ENCODE results near the gene WDR91.
A peak's percentile ranks its signal among the peaks of the same experiment; 100 is the strongest.

Gene WDR91

GRCh38 chr7:135170274-135170997 is 40.9 kb downstream of the WDR91 start, which contains the start of gene CYREN:
TSS of gene CYREN (minus strand) at chr7:135170707. CDS start at chr7:135168922, 1,785 bp downstream.
- peak within 1 kb of the TSS; percentile 91 for H3K4me2 ChIP-seq (ENCODE audit: low read length)
- H3K4me1 ChIP-seq (ENCODE audit: insufficient read depth, low read length, severe bottlenecking) = peaks cover 34% of the 10 kb centered on the region
- TF ChIP-seq, protein P1, sequence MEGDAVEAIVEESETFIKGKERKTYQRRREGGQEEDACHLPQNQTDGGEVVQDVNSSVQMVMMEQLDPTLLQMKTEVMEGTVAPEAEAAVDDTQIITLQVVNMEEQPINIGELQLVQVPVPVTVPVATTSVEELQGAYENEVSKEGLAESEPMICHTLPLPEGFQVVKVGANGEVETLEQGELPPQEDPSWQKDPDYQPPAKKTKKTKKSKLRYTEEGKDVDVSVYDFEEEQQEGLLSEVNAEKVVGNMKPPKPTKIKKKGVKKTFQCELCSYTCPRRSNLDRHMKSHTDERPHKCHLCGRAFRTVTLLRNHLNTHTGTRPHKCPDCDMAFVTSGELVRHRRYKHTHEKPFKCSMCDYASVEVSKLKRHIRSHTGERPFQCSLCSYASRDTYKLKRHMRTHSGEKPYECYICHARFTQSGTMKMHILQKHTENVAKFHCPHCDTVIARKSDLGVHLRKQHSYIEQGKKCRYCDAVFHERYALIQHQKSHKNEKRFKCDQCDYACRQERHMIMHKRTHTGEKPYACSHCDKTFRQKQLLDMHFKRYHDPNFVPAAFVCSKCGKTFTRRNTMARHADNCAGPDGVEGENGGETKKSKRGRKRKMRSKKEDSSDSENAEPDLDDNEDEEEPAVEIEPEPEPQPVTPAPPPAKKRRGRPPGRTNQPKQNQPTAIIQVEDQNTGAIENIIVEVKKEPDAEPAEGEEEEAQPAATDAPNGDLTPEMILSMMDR (IDR thresholded peaks at IDR 0.05; ENCODE audit: low read length) = peak; percentile 97
- TF ChIP-seq EZH2 (IDR thresholded peaks at IDR 0.05; ENCODE audit: borderline replicate concordance, low read length) = no peak
- H2AFZ ChIP-seq (ENCODE audit: low read length) = peak within 1 kb of the TSS; percentile 69
- H3K9ac ChIP-seq (ENCODE audit: low read length) = peak within 1 kb of the TSS; percentile 91
- H4K20me1 ChIP-seq (ENCODE audit: insufficient read depth, low read length) = no peaks in the 10 kb centered on the region
- H3K9me3 ChIP-seq (ENCODE audit: low read length) = no peaks in the 10 kb centered on the region
- peak within 1 kb of the TSS; percentile 92 for H3K27ac ChIP-seq (ENCODE audit: low read depth, low read length, poor library complexity, severe bottlenecking)
- H3K9me2 ChIP-seq (ENCODE audit: low read depth, low read length) = no peaks in the 10 kb centered on the region
- no peaks in the 10 kb centered on the region for H3K27me3 ChIP-seq (ENCODE audit: insufficient read depth, low read length)
- peaks cover 35% of the 10 kb centered on the region for H3K36me3 ChIP-seq (ENCODE audit: insufficient read depth, low read length)
- H3K4me3 ChIP-seq (ENCODE audit: low read depth, low read length, poor library complexity, severe bottlenecking) = peak within 1 kb of the TSS; percentile 91
- H3K79me2 ChIP-seq (ENCODE audit: insufficient read depth, low read length) = no peaks in the 10 kb centered on the region
- H3F3A ChIP-seq (ENCODE audit: insufficient read depth, low read length) = no peaks in the 10 kb centered on the region

- peak overlapping the region; percentile 91 for H3K9ac ChIP-seq (ENCODE audit: low read length)
- peak overlapping the region; percentile 91 for H3K4me2 ChIP-seq (ENCODE audit: low read length)
- H3K9me3 ChIP-seq (ENCODE audit: low read length) = no peaks in the 10 kb centered on the region
- H3F3A ChIP-seq (ENCODE audit: insufficient read depth, low read length) = no peaks in the 10 kb centered on the region
- no peaks in the 10 kb centered on the region for H3K9me2 ChIP-seq (ENCODE audit: low read depth, low read length)
- H4K20me1 ChIP-seq (ENCODE audit: insufficient read depth, low read length) = no peaks in the 10 kb centered on the region
- no peak overlapping the region for H2AFZ ChIP-seq (ENCODE audit: low read length)
- no peaks in the 10 kb centered on the region for H3K79me2 ChIP-seq (ENCODE audit: insufficient read depth, low read length)
- peaks cover 34% of the 10 kb centered on the region for H3K4me1 ChIP-seq (ENCODE audit: insufficient read depth, low read length, severe bottlenecking)
- no peak for TF ChIP-seq EZH2 (IDR thresholded peaks at IDR 0.05; ENCODE audit: borderline replicate concordance, low read length)
- TF ChIP-seq, protein P1 (IDR thresholded peaks at IDR 0.05; ENCODE audit: low read length) = no peak
- H3K36me3 ChIP-seq (ENCODE audit: insufficient read depth, low read length) = peaks cover 40% of the 10 kb centered on the region
- peak overlapping the region; percentile 91 for H3K4me3 ChIP-seq (ENCODE audit: low read depth, low read length, poor library complexity, severe bottlenecking)
- no peaks in the 10 kb centered on the region for H3K27me3 ChIP-seq (ENCODE audit: insufficient read depth, low read length)
- H3K27ac ChIP-seq (ENCODE audit: low read depth, low read length, poor library complexity, severe bottlenecking) = peak overlapping the region; percentile 92
Measured at GRCh38 chr7:135169964-135170273, 41.4 kb downstream of the WDR91 start.

- no peaks in the 10 kb centered on the region for H3K79me2 ChIP-seq (ENCODE audit: insufficient read depth, low read length)
- TF ChIP-seq EZH2 (IDR thresholded peaks at IDR 0.05; ENCODE audit: borderline replicate concordance, low read length) = no peak
- TF ChIP-seq, protein P1 (IDR thresholded peaks at IDR 0.05; ENCODE audit: low read length) = peak; percentile 97
- H4K20me1 ChIP-seq (ENCODE audit: insufficient read depth, low read length) = no peaks in the 10 kb centered on the region
- peak overlapping the region; percentile 91 for H3K9ac ChIP-seq (ENCODE audit: low read length)
- no peaks in the 10 kb centered on the region for H3K9me3 ChIP-seq (ENCODE audit: low read length)
- H3K4me3 ChIP-seq (ENCODE audit: low read depth, low read length, poor library complexity, severe bottlenecking) = peak overlapping the region; percentile 91
- H3K27ac ChIP-seq (ENCODE audit: low read depth, low read length, poor library complexity, severe bottlenecking) = peak overlapping the region; percentile 92
- H3K27me3 ChIP-seq (ENCODE audit: insufficient read depth, low read length) = no peaks in the 10 kb centered on the region
- peak overlapping the region; percentile 91 for H3K4me2 ChIP-seq (ENCODE audit: low read length)
- peaks cover 34% of the 10 kb centered on the region for H3K4me1 ChIP-seq (ENCODE audit: insufficient read depth, low read length, severe bottlenecking)
- H3K36me3 ChIP-seq (ENCODE audit: insufficient read depth, low read length) = peaks cover 45% of the 10 kb centered on the region
- no peaks in the 10 kb centered on the region for H3F3A ChIP-seq (ENCODE audit: insufficient read depth, low read length)
- no peak overlapping the region for H2AFZ ChIP-seq (ENCODE audit: low read length)
- no peaks in the 10 kb centered on the region for H3K9me2 ChIP-seq (ENCODE audit: low read depth, low read length)
Measured at GRCh38 chr7:135169141-135169963, 42.0 kb downstream of the WDR91 start.

Measured in OCI-LY1 (cell line).